DND-41 (cell line): ENCODE measurements around the gene TBX18.

Experiments used
- CTCF ChIP-seq: IDR thresholded peaks from 2 replicates; pipeline ENCODE4 v1.5.1; 2012; ENCODE audit warnings: borderline replicate concordance, low read length, moderate library complexity, mild to moderate bottlenecking; ENCODE audit not compliant: poor library complexity, severe bottlenecking; ENCODE audit errors: extremely low read depth
- EZH2 ChIP-seq: IDR thresholded peaks from 3 replicates; pipeline ENCODE4 v1.6.1; 2012; ENCODE audit warnings: borderline replicate concordance, low read depth, mild to moderate bottlenecking, moderate library complexity, low read length, inconsistent platforms; ENCODE audit not compliant: severe bottlenecking

- TF ChIP-seq CTCF (no peak), EZH2 (no peak)
These were observed 40.3 kb upstream of the TBX18 start for GRCh38 chr6:84804720-84805119.
